Stimulated activated effector memory CD8-positive, alpha-beta T cell treated with anti-CD3 and anti-CD28 coated beads, Interleukin-12 subunit alpha, Interleukin-12 subunit beta, amount 100 ng/mL, for 72 hours (primary cell): ENCODE data around the gene NSMCE1.
A peak's percentile ranks its signal among the peaks of the same experiment; 100 is the strongest.

Experiments used
- ATAC-seq: fragments of 150-1000 bp; cut with Tn5 transposase; 2 replicates; pipeline ENCODE4 v1.10.0; 2021
- DNase-seq, 2 donors: peaks; one replicate each; pipeline ENCODE4 v3.0.0; 2021 to 2022; ENCODE audit warnings: low spot score in 2 of 2
- H3K27ac Mint-ChIP-seq: one replicate; pipeline ENCODE4 v1.8.0; 2022; ENCODE audit warnings: mild to moderate bottlenecking, mixed read lengths
- H3K36me3 Mint-ChIP-seq: one replicate; pipeline ENCODE4 v1.8.0; 2022; ENCODE audit warnings: mild to moderate bottlenecking, mixed read lengths
- H3K4me1 Mint-ChIP-seq: one replicate; pipeline ENCODE4 v1.8.0; 2022; ENCODE audit warnings: mixed read lengths
- H3K4me3 Mint-ChIP-seq: one replicate; pipeline ENCODE4 v1.8.0; 2022; ENCODE audit warnings: mild to moderate bottlenecking, mixed read lengths
- H3K9me3 Mint-ChIP-seq: one replicate; pipeline ENCODE4 v1.8.0; 2022; ENCODE audit warnings: mixed read lengths

NSMCE1 gene

GRCh38 chr16:27226476-27226875 lies 42.1 kb downstream of the NSMCE1 start:
- peaks cover 56% of the 10 kb centered on the region for H3K36me3 Mint-ChIP-seq
- H3K4me3 Mint-ChIP-seq, result no peak overlapping the region
- H3K27ac Mint-ChIP-seq, result peak overlapping the region; percentile 69
- H3K4me1 Mint-ChIP-seq, result peaks cover 40% of the 10 kb centered on the region
- ATAC-seq (no peak), DNase-seq (no peak)
- H3K9me3 Mint-ChIP-seq, result no peaks in the 10 kb centered on the region

GRCh38 chr16:27225536-27226360 lies 42.8 kb downstream of the NSMCE1 start:
- no peak overlapping the region for H3K4me3 Mint-ChIP-seq
- ATAC-seq, result no peak

DNA sequence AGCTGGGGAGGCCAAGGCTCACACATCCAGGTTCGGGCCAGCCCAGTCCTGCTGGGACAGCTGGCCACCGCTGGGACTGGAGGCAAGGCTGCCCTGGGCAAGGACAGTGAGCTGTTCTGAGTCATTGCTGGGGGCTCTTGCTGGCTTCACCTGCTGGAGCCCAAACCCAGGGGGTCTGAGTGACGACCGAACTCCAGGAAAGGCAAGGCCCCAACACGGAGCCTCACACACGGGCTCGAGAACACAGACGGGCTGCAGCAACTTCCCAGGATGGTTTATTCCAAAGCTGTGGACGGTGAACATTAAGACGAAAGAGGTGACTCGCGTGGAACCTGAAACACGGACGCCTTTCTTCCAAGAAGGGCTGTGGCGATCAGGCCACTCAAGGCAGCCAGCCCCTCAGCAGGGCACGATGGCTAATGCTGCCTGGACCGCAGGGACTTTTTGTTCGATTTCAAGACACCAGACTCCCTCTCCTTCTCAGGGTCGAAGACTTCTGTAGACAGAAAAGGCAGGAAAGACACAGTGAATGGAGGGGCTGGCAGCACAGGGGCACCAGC lies 43.8 kb downstream of the NSMCE1 start:
- Mint-ChIP-seq H3K36me3 (peaks cover 43% of the 10 kb centered on the region), H3K4me3 (no peak overlapping the region), H3K27ac (peak overlapping the region; percentile 69), H3K9me3 (no peaks in the 10 kb centered on the region), H3K4me1 (peaks cover 25% of the 10 kb centered on the region)
- ATAC-seq, result no peak
- no peak for DNase-seq

More at GRCh38 chr16:27225536-27226360, 42.8 kb downstream of the NSMCE1 start:
- H3K27ac Mint-ChIP-seq, result peak overlapping the region; percentile 69
- peaks cover 32% of the 10 kb centered on the region for H3K4me1 Mint-ChIP-seq
- peaks cover 49% of the 10 kb centered on the region for H3K36me3 Mint-ChIP-seq
- no peak for DNase-seq
- H3K9me3 Mint-ChIP-seq, result no peaks in the 10 kb centered on the region

DNA sequence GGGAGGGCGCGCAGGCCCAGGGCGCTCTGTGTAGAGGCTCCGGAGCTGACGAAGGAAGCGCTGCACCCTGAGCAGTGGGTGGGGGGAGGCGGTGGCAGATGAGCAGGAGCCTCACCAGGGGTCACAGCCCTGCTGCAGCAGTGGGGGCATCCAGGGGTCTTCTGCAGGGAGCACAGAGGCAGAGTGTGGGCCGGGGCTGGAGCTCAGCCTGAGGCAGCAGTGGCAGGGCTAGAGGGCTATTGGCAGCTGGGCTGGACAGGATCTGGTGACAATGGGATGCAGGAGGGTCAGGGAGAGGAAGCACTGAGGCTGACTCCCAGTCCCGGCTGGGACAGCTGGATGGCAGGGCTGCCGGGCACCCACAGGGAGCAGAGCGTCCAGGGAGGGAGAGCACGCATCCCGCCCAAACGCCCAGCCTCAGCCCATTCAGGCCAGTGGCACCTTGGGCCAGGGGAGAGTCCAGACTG lies 44.3 kb downstream of the NSMCE1 start:
- no peak overlapping the region for H3K4me3 Mint-ChIP-seq
- H3K36me3 Mint-ChIP-seq, result peaks cover 43% of the 10 kb centered on the region
- H3K9me3 Mint-ChIP-seq, result no peaks in the 10 kb centered on the region
- ATAC-seq (no peak), DNase-seq (no peak)
- H3K4me1 Mint-ChIP-seq, result peaks cover 25% of the 10 kb centered on the region
- peak overlapping the region; percentile 40 for H3K27ac Mint-ChIP-seq

DNA sequence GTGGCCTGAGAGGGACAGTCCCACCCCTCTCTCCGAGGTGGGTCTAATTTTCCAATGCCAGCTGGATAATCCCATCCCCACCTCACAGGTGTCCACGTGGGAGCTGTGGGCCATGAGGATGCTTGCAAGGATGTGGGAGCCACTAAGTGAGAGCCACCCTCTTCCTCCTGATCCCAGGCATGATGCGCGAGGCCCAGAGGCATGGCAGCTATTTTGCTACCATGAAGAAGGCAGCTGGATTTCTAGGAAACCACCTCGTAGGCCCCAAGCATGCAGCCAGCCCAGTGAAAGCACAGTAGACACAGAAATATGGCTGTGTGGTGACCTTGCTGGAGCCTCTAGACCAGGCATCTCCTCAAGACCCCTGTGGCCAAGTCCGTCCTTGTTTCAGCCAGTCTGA lies 44.9 kb downstream of the NSMCE1 start:
- peaks cover 19% of the 10 kb centered on the region for H3K4me1 Mint-ChIP-seq
- no peak for DNase-seq
- H3K4me3 Mint-ChIP-seq, result no peak overlapping the region
- peaks cover 41% of the 10 kb centered on the region for H3K36me3 Mint-ChIP-seq
- no peak for ATAC-seq
- H3K27ac Mint-ChIP-seq, result peak overlapping the region; percentile 40
- H3K9me3 Mint-ChIP-seq, result no peaks in the 10 kb centered on the region

DNA sequence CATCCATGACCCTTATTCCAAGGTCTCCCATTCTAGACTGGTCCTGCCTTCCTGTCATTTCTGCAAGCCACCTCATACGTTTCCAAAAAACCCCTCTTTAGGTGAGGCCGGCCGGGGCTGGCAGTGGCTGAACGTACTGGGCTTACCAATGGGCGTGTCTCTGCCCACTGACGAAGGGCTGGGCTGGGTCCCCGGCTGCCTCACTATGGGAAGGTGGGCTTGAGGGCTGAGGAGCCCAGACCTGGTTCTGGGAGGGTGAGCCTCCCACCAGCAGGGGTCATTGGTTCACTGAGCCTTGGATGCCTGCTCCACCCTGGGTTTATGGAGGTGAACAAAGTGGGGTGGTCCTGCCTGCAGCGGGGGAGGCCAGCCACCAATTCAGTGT lies 45.4 kb downstream of the NSMCE1 start:
- H3K27ac Mint-ChIP-seq, result no peak overlapping the region
- DNase-seq (no peak), ATAC-seq (no peak)
- H3K4me1 Mint-ChIP-seq, result peaks cover 19% of the 10 kb centered on the region
- H3K36me3 Mint-ChIP-seq, result peaks cover 42% of the 10 kb centered on the region
- H3K9me3 Mint-ChIP-seq, result no peaks in the 10 kb centered on the region
- H3K4me3 Mint-ChIP-seq, result no peak overlapping the region

GRCh38 chr16:27222249-27223225 lies 46.0 kb downstream of the NSMCE1 start:
- peaks cover 19% of the 10 kb centered on the region for H3K4me1 Mint-ChIP-seq
- no peak for DNase-seq
- H3K27ac Mint-ChIP-seq, result no peak overlapping the region
- H3K36me3 Mint-ChIP-seq, result peaks cover 35% of the 10 kb centered on the region
- no peak overlapping the region for H3K4me3 Mint-ChIP-seq
- no peaks in the 10 kb centered on the region for H3K9me3 Mint-ChIP-seq
- ATAC-seq, result no peak

DNA sequence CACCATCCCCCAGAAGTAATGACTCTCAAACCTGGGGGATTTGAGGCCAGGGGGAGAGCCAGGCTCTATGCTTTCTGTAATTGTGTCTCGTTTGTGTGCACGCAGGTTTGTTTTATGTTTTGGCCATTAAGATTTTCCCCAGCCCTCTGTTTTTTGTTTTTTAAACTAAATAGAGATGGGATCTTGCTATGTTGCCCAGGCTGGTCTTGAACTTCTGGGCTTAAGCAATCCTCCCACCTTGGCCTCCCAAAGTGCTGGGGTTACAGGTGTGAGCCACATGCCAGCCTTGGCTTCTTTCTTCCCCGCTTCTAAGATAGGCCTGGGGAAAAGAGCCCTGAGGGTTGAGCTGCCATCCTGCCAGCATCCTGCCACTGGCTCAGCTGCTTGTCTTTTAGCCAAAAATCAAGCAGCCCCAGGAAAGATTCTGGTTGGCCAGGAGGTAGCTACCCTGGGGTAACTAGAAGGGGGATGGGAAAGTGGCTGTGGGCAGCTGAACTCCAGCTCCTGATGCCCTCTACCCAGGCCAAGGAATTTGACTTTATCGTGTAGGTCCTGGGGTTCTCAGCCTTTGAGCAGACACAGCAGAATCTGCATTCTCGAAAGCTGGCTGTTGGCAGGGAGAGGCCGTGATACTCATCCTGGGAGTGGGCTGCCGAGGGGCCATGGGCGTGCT lies 46.9 kb downstream of the NSMCE1 start:
- DNase-seq, result no peak
- no peak for ATAC-seq
- peaks cover 35% of the 10 kb centered on the region for H3K36me3 Mint-ChIP-seq
- H3K4me1 Mint-ChIP-seq, result peaks cover 13% of the 10 kb centered on the region
- no peaks in the 10 kb centered on the region for H3K9me3 Mint-ChIP-seq
- H3K4me3 Mint-ChIP-seq, result no peak overlapping the region
- H3K27ac Mint-ChIP-seq, result no peak overlapping the region

DNA sequence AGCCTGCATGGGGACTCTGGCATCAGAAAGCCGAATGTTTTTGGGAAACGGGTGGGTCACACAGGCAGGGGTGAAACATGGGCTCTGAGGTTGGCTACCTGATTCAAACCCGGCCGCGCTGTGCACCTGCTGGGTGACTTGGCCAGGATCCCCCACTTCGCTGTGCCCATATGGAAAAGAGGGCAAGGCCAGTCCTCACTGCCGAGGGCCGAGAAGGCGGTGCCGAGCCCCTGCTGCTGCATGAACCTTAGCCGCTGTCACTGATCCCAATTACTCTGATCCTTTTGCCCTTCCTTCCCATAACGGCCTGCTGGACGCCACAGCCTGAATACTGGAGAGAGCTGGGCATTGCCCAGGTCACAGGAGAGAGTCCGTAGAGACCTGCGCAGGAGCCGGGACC lies 47.6 kb downstream of the NSMCE1 start:
- no peak overlapping the region for H3K4me3 Mint-ChIP-seq
- peaks cover 32% of the 10 kb centered on the region for H3K36me3 Mint-ChIP-seq
- H3K27ac Mint-ChIP-seq, result peak overlapping the region; percentile 34
- no peak for ATAC-seq
- DNase-seq, result no peak
- peaks cover 6% of the 10 kb centered on the region for H3K4me1 Mint-ChIP-seq
- H3K9me3 Mint-ChIP-seq, result no peaks in the 10 kb centered on the region

DNA sequence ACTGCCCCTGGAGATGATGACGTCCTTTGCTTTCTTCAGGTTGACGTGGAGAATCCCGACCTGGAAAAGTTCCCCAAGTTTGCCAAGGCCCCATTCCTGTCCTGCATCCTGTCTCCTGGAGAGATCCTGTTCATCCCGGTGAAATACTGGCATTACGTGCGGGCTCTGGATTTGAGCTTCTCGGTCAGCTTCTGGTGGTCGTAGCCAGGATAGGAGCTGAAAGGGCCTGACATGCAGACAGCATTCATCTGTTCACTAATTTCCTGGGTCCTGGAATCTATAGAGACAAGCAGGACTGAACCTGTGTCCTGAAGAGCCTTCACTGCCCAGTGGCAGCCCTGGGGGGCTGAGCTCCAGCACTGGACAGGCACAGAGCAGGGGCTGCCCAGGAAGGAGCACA lies 48.0 kb downstream of the NSMCE1 start:
- ATAC-seq (no peak), DNase-seq (no peak)
- Mint-ChIP-seq H3K36me3 (peaks cover 27% of the 10 kb centered on the region), H3K27ac (peak overlapping the region; percentile 34), H3K4me1 (peaks cover 2% of the 10 kb centered on the region), H3K4me3 (no peak overlapping the region), H3K9me3 (no peaks in the 10 kb centered on the region)

- Mint-ChIP-seq H3K36me3 (peaks cover 23% of the 10 kb centered on the region), H3K9me3 (no peaks in the 10 kb centered on the region), H3K27ac (peak overlapping the region; percentile 34), H3K4me1 (no peaks in the 10 kb centered on the region), H3K4me3 (no peak overlapping the region)
- DNase-seq, result no peak
- no peak for ATAC-seq
These were observed 48.5 kb downstream of the NSMCE1 start for GRCh38 chr16:27220120-27220519.

- no peak overlapping the region for H3K4me3 Mint-ChIP-seq
- ATAC-seq (no peak), DNase-seq (no peak)
- peaks cover 13% of the 10 kb centered on the region for H3K36me3 Mint-ChIP-seq
- no peaks in the 10 kb centered on the region for H3K9me3 Mint-ChIP-seq
- no peaks in the 10 kb centered on the region for H3K4me1 Mint-ChIP-seq
- peak overlapping the region; percentile 43 for H3K27ac Mint-ChIP-seq
These were observed 49.4 kb downstream of the NSMCE1 start for GRCh38 chr16:27219161-27219560.

GRCh38 chr16:27218756-27219155 lies 49.8 kb downstream of the NSMCE1 start:
- Mint-ChIP-seq H3K4me3 (no peak overlapping the region), H3K4me1 (no peaks in the 10 kb centered on the region), H3K9me3 (no peaks in the 10 kb centered on the region), H3K36me3 (peaks cover 9% of the 10 kb centered on the region), H3K27ac (peak overlapping the region; percentile 43)
- no peak for ATAC-seq
- no peak for DNase-seq

- H3K4me1 Mint-ChIP-seq, result no peaks in the 10 kb centered on the region
- ATAC-seq, result no peak
- H3K4me3 Mint-ChIP-seq, result no peak overlapping the region
- no peak for DNase-seq
- peaks cover 5% of the 10 kb centered on the region for H3K36me3 Mint-ChIP-seq
- H3K9me3 Mint-ChIP-seq, result no peaks in the 10 kb centered on the region
- no peak overlapping the region for H3K27ac Mint-ChIP-seq
These were observed 51.3 kb downstream of the NSMCE1 start for GRCh38 chr16:27217256-27217655.
